GM18526 (cell line): Measurements from ENCODE around the gene ADK.

Experiments
- POLR2A ChIP-seq: IDR thresholded peaks from 3 replicates; pipeline ENCODE4 v1.6.1; 2011; ENCODE audit not compliant: insufficient read length; ENCODE audit errors: extremely low read depth

The ADK gene

GRCh38 chr10:74207691-74208480, 56.9 kb downstream of the ADK start:
- no peak for TF ChIP-seq POLR2A

DNA sequence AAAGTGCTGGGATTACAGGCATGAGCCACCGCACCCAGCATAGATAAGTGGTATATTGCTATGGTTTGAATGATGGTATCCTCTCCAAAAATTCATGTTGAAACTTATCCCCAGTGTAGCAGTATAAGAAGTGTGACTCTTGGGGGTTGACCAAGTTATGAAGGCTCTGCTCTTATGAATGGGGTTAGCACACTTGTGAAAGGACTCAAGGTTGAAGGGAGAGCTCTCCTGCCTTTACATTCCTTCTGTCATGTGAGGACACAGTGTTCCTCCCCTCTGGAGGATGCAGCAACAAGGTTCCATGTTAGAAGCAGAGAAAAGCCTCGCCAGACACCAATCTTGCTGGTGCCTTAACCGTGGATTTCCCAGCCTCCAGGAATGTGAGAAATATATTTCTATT, 58.0 kb downstream of the ADK start:
- TF ChIP-seq POLR2A = no peak

DNA sequence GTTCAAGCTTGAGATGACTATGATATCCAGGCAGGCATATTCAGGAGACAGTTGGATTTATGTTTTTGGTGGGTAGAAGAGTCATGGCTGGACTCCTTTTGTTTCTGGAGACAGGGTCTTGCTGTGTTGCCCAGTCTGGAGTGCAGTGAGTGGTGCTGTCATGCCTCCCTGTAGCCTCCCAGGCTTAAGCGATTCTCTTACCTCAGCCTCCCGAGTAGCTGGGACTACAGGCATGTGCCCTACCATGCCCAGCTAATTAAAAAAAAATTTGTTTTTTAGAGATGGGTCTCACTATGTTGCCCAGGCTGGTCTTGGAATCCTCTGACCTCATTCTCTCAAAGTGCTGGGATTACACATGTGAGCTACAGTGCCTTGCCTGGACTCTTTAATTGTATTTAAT, 62.0 kb downstream of the ADK start:
- TF ChIP-seq POLR2A = no peak

- no peak for TF ChIP-seq POLR2A
Measured at GRCh38 chr10:74213571-74214162, 62.6 kb downstream of the ADK start.

GRCh38 chr10:74223755-74224529, 72.9 kb downstream of the ADK start:
- TF ChIP-seq POLR2A = no peak

DNA sequence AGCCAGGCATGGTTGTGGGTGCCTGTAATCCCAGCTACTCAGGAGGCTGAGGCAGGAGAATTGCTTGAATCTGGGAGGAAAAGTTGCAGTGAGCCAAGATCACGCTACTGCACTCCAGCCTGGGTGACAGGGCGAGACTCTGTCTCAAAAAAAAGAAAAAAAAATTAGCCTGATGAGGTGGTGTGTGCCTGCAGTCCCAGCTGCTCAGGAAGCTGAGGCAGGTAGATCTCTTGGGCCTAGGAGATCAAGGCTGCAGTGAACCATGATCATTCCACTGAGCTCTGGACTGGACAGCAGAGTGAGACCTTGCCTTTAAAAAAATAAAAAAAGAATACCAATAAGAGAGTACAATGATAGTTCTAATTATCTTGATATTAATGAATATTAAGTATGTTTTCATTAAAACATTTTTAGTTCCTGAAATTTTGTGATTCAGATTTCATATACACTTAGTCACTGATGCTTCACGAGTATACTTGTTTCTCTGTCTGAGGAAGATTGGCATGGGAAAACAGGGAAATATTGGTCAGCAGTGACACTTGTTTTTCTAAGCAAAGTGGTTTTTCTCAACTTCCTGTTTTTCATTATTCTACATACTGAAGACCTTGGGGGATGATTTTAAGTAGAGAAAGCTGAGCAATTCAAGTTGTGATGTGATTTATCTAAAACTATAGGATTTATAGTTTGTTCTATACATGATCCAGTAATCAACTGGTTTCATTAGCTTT, 76.8 kb downstream of the ADK start:
- TF ChIP-seq POLR2A = no peak

DNA sequence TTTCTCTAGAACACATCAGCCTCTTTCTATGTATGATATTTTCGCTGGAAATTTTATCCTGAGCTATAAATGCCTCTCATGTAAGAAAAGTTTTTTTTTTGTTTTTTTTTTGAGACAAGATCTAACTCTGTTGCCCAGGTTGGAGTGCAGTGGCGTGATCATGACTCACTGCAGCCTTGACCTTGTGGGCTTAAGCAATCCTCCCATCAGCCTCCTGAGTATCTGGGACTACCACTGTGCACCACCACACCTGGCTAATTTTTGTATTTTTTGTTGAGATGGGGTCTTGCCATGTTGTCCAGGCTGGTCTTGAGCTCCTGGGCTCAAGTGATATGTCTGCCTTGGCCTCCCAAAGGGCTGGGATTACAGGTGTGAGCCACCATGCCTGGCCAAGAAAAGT, 80.4 kb downstream of the ADK start:
- TF ChIP-seq POLR2A = no peak

GRCh38 chr10:74233281-74233680, 82.3 kb downstream of the ADK start:
- TF ChIP-seq POLR2A = no peak

DNA sequence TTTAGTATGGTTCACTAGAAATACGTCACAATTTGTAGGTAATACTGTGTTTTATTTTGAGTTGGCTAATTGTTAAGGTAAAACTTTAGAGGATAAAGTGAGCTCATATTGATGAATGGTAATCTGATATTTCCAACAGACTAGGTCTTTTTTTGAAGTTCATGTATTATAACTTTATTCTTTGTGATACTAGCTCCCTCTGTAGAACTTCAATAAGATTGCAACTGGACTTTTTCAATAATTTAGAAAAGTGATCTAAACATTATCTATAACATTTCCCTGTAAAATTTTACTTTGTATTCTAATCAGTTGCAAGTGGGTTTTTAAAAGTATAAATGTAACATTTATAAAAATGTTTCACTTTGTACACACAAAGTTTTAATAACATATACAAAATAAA, 83.5 kb downstream of the ADK start:
- TF ChIP-seq POLR2A = no peak

GRCh38 chr10:74238031-74238431, 87.0 kb downstream of the ADK start:
- TF ChIP-seq POLR2A = no peak

DNA sequence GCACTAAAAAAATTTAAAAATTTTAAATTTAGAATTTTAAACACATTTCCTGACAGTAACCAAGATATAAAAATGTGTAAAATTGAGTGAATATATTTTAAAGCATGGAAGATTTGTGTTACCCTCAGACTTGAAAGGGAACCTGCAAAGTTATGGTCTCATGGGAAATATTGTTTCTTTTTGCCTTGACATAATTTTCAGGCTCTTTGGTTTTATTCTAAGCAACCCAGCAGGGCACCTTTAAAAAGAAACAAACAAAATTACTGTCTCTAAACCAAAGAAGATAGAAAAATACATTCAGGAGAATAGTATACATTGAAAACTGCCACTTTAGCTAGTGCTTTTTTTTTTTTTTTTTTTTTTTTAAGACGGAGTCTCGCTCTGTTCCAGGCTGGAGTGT, 87.5 kb downstream of the ADK start:
- no peak for TF ChIP-seq POLR2A

DNA sequence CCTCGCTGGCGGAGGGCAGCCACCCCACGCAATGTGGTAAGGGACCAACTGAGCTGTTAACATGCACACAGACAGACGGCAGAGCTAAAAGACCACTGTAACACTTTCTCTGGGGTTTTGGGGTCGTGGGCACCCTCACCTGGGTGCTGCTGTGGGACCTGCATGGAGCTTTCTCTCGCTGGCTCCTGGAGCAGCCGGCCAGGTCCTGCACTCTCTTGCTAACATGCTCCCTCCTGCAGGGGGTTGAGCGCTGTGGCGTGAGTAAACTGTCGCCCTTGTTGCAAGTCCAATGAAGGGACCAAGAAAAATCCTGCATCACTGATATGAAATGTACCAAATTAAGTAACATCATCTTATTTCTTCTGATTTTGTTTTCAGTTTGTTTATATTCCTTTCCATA, 92.0 kb downstream of the ADK start:
- no peak for TF ChIP-seq POLR2A

DNA sequence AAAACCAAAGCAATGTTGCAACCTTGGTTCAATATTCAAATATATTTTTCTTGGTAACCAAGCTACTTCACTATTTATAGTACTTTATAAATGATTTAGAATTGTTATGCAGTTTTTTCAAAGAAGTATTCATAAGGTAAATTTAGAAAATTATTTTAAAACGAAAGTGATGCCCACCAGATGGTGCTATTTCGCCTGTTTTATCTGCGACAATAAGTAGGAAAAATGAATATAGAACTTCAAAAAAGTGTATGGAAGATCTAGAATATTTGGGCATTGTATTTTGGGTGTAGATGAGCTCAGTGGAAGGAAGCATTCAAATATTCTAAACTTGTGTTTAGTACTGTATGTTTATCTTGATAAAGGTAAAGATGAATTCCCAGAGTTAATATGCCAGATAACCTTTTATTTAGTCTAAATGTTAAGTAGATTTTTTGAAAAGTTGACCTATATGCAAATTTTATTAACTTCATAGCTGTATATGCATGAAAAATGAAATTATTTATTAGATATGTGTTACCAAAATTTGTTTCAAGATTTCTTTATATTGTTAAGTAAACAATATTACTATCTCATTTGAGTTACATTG, 93.2 kb downstream of the ADK start:
- no peak for TF ChIP-seq POLR2A

DNA sequence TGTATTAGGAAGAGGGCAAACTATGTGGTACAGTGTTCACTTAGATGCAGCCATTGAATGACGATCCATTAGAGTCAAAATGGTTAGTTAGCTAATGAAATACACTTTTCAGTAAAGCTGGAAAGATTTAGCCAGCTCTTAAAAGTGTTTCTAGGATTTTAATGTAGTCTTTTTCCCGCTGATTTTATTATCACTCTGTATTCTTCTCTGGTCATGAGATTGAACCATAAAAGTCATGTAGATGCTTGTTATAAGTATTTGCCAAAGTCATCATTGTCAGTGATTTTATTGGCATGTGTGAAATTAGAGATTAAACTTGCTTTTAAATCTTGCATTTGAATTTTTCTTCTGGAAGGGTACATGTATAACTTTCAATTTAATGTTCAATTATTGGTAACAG, 93.8 kb downstream of the ADK start:
- no peak for TF ChIP-seq POLR2A

DNA sequence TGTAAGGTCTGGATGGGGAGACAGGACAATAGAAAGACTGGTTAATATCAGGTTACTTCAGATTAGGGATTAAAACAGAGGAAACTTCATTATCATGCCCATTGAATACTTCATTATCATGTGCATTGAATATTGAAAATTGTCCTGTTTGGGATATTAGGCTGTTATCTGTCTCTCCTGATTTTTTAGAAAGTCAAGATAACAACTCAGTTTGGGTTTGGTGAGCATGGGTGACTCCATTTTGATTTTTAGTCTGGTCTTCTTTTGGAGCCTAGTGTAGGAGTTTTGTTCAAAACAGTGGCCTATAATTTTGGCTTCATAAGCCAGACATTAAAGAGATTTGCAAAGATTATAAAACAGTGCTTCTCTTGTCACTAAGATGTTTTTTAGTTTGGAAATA, 95.5 kb downstream of the ADK start:
- no peak for TF ChIP-seq POLR2A

GRCh38 chr10:74249865-74250264, 98.8 kb downstream of the ADK start:
- TF ChIP-seq POLR2A = no peak

DNA sequence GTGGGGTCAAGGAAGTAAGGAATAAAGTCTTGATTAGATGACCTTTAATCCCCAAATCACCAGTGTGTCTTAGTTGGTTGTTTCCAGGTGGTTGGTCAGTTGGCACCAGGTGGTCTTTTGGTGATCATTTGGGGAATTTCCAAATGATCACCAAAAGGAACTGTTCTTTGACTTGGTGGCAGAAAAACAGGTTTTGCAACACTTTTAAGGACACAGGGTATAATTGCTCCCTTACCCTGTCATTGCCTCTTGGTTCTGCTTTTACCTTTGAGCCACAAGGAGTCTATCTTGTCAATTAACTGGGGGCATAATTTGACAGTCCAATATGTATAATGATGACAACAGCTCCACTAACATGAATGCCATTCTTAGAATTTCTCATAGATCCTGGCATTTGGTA, 104.2 kb downstream of the ADK start:
- TF ChIP-seq POLR2A = no peak
